Astrocyte of the spinal cord (primary cell): Measurements from ENCODE around the gene BABAM1.
A peak's percentile ranks its signal among the peaks of the same experiment; 100 is the strongest.

ENCODE experiments used
- DNase-seq: peaks from one replicate; pipeline ENCODE4 v3.0.0; 2011; ENCODE audit warnings: low read depth, low spot score
- H3K4me3 ChIP-seq: 2 replicates; pipeline ENCODE4 v1.5.1; 2011; ENCODE audit warnings: low read depth, mild to moderate bottlenecking, low read length, moderate library complexity
- in situ Hi-C: cut with HindIII; loops from 2 replicates; pipeline ENCODE4 v1.10.0; 2017; ENCODE audit warnings: low sequenced_read_pairs
- TF ChIP-seq, protein P1 (sequence below): IDR thresholded peaks from 2 replicates; pipeline ENCODE4 v1.5.1; 2012; ENCODE audit warnings: low read depth, mild to moderate bottlenecking, low read length, inconsistent platforms

BABAM1 gene

DNA sequence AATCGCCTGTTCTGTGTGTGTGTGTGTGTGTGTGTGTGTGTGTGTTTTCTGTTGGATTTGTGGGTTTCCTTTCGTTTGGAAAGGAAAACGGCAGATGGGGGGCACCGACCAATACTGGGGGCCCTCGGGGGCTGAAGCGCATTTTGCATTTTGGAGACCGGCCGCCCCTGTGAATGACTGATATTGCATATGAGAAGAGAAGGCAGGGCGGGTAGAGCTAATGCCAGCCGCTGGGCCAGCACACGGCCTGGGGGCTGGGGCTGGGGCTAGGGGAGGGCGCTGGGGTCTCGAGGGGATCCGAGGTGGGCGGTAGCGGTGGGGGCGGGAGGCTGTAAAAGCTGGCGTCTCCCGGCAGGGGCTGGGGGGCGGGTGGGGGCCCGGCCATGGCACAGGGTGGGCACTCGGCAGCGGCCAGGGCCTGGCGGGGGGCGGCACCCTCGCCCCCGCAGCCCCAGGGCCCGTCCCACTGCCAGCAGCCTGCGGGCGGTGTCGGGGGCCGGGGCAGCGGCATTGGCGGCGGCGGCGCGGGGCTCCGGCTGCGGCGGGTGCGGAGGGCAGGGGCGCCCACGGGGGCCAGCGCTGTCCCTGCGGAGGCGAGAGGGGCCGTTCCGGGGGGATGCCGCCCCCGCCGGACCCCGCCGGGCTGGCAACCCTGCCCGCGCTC, 56.2 kb downstream of the BABAM1 start:
- TF ChIP-seq, protein P1, sequence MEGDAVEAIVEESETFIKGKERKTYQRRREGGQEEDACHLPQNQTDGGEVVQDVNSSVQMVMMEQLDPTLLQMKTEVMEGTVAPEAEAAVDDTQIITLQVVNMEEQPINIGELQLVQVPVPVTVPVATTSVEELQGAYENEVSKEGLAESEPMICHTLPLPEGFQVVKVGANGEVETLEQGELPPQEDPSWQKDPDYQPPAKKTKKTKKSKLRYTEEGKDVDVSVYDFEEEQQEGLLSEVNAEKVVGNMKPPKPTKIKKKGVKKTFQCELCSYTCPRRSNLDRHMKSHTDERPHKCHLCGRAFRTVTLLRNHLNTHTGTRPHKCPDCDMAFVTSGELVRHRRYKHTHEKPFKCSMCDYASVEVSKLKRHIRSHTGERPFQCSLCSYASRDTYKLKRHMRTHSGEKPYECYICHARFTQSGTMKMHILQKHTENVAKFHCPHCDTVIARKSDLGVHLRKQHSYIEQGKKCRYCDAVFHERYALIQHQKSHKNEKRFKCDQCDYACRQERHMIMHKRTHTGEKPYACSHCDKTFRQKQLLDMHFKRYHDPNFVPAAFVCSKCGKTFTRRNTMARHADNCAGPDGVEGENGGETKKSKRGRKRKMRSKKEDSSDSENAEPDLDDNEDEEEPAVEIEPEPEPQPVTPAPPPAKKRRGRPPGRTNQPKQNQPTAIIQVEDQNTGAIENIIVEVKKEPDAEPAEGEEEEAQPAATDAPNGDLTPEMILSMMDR = no peak
- H3K4me3 ChIP-seq = no peak overlapping the region
- DNase-seq = no peak
- in situ Hi-C loops = no loop called here

- no peak for DNase-seq
- no peak overlapping the region for H3K4me3 ChIP-seq
- TF ChIP-seq, protein P1 = no peak
- in situ Hi-C loops = no loop called here
Observed at GRCh38 chr19:17323964-17324332, 56.7 kb downstream of the BABAM1 start.

- TF ChIP-seq, protein P1 = no peak
- in situ Hi-C loops = no loop called here
- no peak overlapping the region for H3K4me3 ChIP-seq
- DNase-seq = no peak
Observed at GRCh38 chr19:17324357-17325114, 57.3 kb downstream of the BABAM1 start.

GRCh38 chr19:17325133-17325532, 57.9 kb downstream of the BABAM1 start:
- no peak for DNase-seq
- TF ChIP-seq, protein P1 = no peak
- no peak overlapping the region for H3K4me3 ChIP-seq
- in situ Hi-C loops = no loop called here

- H3K4me3 ChIP-seq = no peak overlapping the region
- peak; percentile 32 for DNase-seq
- TF ChIP-seq, protein P1 = no peak
- in situ Hi-C loops = no loop called here
Observed at GRCh38 chr19:17325881-17326594, 58.8 kb downstream of the BABAM1 start.

DNA sequence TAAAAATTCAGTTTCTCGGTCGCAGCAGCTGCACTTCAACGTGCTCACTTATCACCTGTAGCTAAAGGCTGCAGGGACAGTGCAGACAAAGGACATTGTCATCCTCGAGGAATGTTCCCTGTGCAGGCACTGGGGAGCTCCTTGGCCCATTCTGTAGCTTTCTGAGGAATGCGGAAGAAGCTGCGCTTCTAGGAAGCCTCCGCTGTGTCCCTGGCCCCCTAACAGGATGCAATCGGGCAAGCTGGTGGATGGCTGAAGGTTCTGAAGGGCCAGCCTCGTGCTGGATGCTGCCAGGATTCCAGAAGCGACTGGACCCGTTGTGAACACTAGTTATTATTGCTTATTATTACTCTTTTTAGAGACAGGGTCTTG, 59.3 kb downstream of the BABAM1 start:
- no peak overlapping the region for H3K4me3 ChIP-seq
- in situ Hi-C loops = no loop called here
- TF ChIP-seq, protein P1 = no peak
- DNase-seq = no peak
